ENCODE data around the gene ALPK3. TPM values are rescaled to one million over a fixed set of nuclear protein-coding genes. Genes with fewer than 3 reads are reported as not detected.

The ALPK3 gene
- polyA plus RNA-seq, 1 donor = 9.4 TPM

- Histone ChIP-seq H3K27ac (ENCODE audit: low read length) (no peak overlapping the region), H3K4me3 (ENCODE audit: low read length) (no peak overlapping the region), H3K36me3 (ENCODE audit: control insufficient read depth, insufficient read depth, low read length) (peaks cover 4% of the 10 kb centered on the region), H3K27me3 (ENCODE audit: control insufficient read depth, insufficient read depth, low read length) (no peaks in the 10 kb centered on the region), H3K9me3 (ENCODE audit: control insufficient read depth, low read depth, low read length) (no peaks in the 10 kb centered on the region), H3K4me1 (ENCODE audit: control insufficient read depth, insufficient read depth, low read length) (peaks cover 34% of the 10 kb centered on the region)
- WGBS (ENCODE audit: insufficient coverage, low lambda C conversion rate) = 80% methylated on average over 1 of the region's 4 CpGs
- peak in 1 of 2 donors; percentile 22 for DNase-seq
Measured at GRCh38 chr15:84822653-84823281, 5.6 kb downstream of the ALPK3 start.

GRCh38 chr15:84823282-84823878, 6.2 kb downstream of the ALPK3 start:
- H3K9me3 ChIP-seq (ENCODE audit: control insufficient read depth, low read depth, low read length) = no peaks in the 10 kb centered on the region
- no peak overlapping the region for H3K27ac ChIP-seq (ENCODE audit: low read length)
- no CpG with 5 or more reads among the region's 3 CpGs for WGBS (ENCODE audit: insufficient coverage, low lambda C conversion rate)
- H3K36me3 ChIP-seq (ENCODE audit: control insufficient read depth, insufficient read depth, low read length) = peaks cover 8% of the 10 kb centered on the region
- H3K27me3 ChIP-seq (ENCODE audit: control insufficient read depth, insufficient read depth, low read length) = no peaks in the 10 kb centered on the region
- H3K4me1 ChIP-seq (ENCODE audit: control insufficient read depth, insufficient read depth, low read length) = peaks cover 27% of the 10 kb centered on the region
- no peak overlapping the region for H3K4me3 ChIP-seq (ENCODE audit: low read length)
- DNase-seq = no peak

GRCh38 chr15:84824260-84825007, 7.3 kb downstream of the ALPK3 start:
- Histone ChIP-seq H3K4me1 (ENCODE audit: control insufficient read depth, insufficient read depth, low read length) (peaks cover 17% of the 10 kb centered on the region), H3K27me3 (ENCODE audit: control insufficient read depth, insufficient read depth, low read length) (no peaks in the 10 kb centered on the region), H3K27ac (ENCODE audit: low read length) (peak overlapping the region; percentile 2), H3K9me3 (ENCODE audit: control insufficient read depth, low read depth, low read length) (no peaks in the 10 kb centered on the region), H3K4me3 (ENCODE audit: low read length) (no peak overlapping the region), H3K36me3 (ENCODE audit: control insufficient read depth, insufficient read depth, low read length) (peaks cover 11% of the 10 kb centered on the region)
- peak in 1 of 2 donors; percentile 39 for DNase-seq
- WGBS (ENCODE audit: insufficient coverage, low lambda C conversion rate) = no CpG with 5 or more reads among the region's 6 CpGs

- Histone ChIP-seq H3K36me3 (ENCODE audit: control insufficient read depth, insufficient read depth, low read length) (peaks cover 11% of the 10 kb centered on the region), H3K4me1 (ENCODE audit: control insufficient read depth, insufficient read depth, low read length) (peaks cover 6% of the 10 kb centered on the region), H3K27me3 (ENCODE audit: control insufficient read depth, insufficient read depth, low read length) (no peaks in the 10 kb centered on the region), H3K9me3 (ENCODE audit: control insufficient read depth, low read depth, low read length) (no peaks in the 10 kb centered on the region), H3K27ac (ENCODE audit: low read length) (no peak overlapping the region), H3K4me3 (ENCODE audit: low read length) (no peak overlapping the region)
- DNase-seq = peak; percentile 30 to 42
- no CpG with 5 or more reads among the region's 6 CpGs for WGBS (ENCODE audit: insufficient coverage, low lambda C conversion rate)
Measured at GRCh38 chr15:84826369-84826823, 9.2 kb downstream of the ALPK3 start.

GRCh38 chr15:84827246-84827645, 10.1 kb downstream of the ALPK3 start:
- WGBS (ENCODE audit: insufficient coverage, low lambda C conversion rate) = no CpG with 5 or more reads among the region's 9 CpGs
- no peak overlapping the region for H3K4me3 ChIP-seq (ENCODE audit: low read length)
- H3K9me3 ChIP-seq (ENCODE audit: control insufficient read depth, low read depth, low read length) = no peaks in the 10 kb centered on the region
- peaks cover 5% of the 10 kb centered on the region for H3K4me1 ChIP-seq (ENCODE audit: control insufficient read depth, insufficient read depth, low read length)
- H3K27me3 ChIP-seq (ENCODE audit: control insufficient read depth, insufficient read depth, low read length) = no peaks in the 10 kb centered on the region
- no peak for DNase-seq
- H3K36me3 ChIP-seq (ENCODE audit: control insufficient read depth, insufficient read depth, low read length) = peaks cover 11% of the 10 kb centered on the region
- no peak overlapping the region for H3K27ac ChIP-seq (ENCODE audit: low read length)

GRCh38 chr15:84828086-84828908, 11.1 kb downstream of the ALPK3 start:
- no peak overlapping the region for H3K4me3 ChIP-seq (ENCODE audit: low read length)
- H3K4me1 ChIP-seq (ENCODE audit: control insufficient read depth, insufficient read depth, low read length) = no peaks in the 10 kb centered on the region
- DNase-seq = no peak
- peaks cover 19% of the 10 kb centered on the region for H3K36me3 ChIP-seq (ENCODE audit: control insufficient read depth, insufficient read depth, low read length)
- H3K9me3 ChIP-seq (ENCODE audit: control insufficient read depth, low read depth, low read length) = no peaks in the 10 kb centered on the region
- no peak overlapping the region for H3K27ac ChIP-seq (ENCODE audit: low read length)
- no peaks in the 10 kb centered on the region for H3K27me3 ChIP-seq (ENCODE audit: control insufficient read depth, insufficient read depth, low read length)
- WGBS (ENCODE audit: insufficient coverage, low lambda C conversion rate) = 100% methylated on average over 2 of the region's 14 CpGs

GRCh38 chr15:84829428-84829827, 12.3 kb downstream of the ALPK3 start:
- no peak for DNase-seq
- Histone ChIP-seq H3K36me3 (ENCODE audit: control insufficient read depth, insufficient read depth, low read length) (peaks cover 19% of the 10 kb centered on the region), H3K9me3 (ENCODE audit: control insufficient read depth, low read depth, low read length) (no peaks in the 10 kb centered on the region), H3K4me1 (ENCODE audit: control insufficient read depth, insufficient read depth, low read length) (no peaks in the 10 kb centered on the region), H3K27ac (ENCODE audit: low read length) (no peak overlapping the region), H3K27me3 (ENCODE audit: control insufficient read depth, insufficient read depth, low read length) (no peaks in the 10 kb centered on the region), H3K4me3 (ENCODE audit: low read length) (no peak overlapping the region)
- 86% methylated on average over 1 of the region's 8 CpGs for WGBS (ENCODE audit: insufficient coverage, low lambda C conversion rate)

GRCh38 chr15:84830036-84830435, 12.9 kb downstream of the ALPK3 start:
- Histone ChIP-seq H3K9me3 (ENCODE audit: control insufficient read depth, low read depth, low read length) (no peaks in the 10 kb centered on the region), H3K36me3 (ENCODE audit: control insufficient read depth, insufficient read depth, low read length) (peaks cover 19% of the 10 kb centered on the region), H3K4me3 (ENCODE audit: low read length) (no peak overlapping the region), H3K27ac (ENCODE audit: low read length) (no peak overlapping the region), H3K27me3 (ENCODE audit: control insufficient read depth, insufficient read depth, low read length) (no peaks in the 10 kb centered on the region), H3K4me1 (ENCODE audit: control insufficient read depth, insufficient read depth, low read length) (no peaks in the 10 kb centered on the region)
- 83% methylated on average over 2 of the region's 2 CpGs for WGBS (ENCODE audit: insufficient coverage, low lambda C conversion rate)
- no peak for DNase-seq

- Histone ChIP-seq H3K4me3 (ENCODE audit: low read length) (no peak overlapping the region), H3K27me3 (ENCODE audit: control insufficient read depth, insufficient read depth, low read length) (no peaks in the 10 kb centered on the region), H3K9me3 (ENCODE audit: control insufficient read depth, low read depth, low read length) (no peaks in the 10 kb centered on the region), H3K4me1 (ENCODE audit: control insufficient read depth, insufficient read depth, low read length) (no peaks in the 10 kb centered on the region), H3K27ac (ENCODE audit: low read length) (no peak overlapping the region), H3K36me3 (ENCODE audit: control insufficient read depth, insufficient read depth, low read length) (peaks cover 22% of the 10 kb centered on the region)
- 91% methylated on average over 5 of the region's 5 CpGs for WGBS (ENCODE audit: insufficient coverage, low lambda C conversion rate)
- DNase-seq = no peak
Measured at GRCh38 chr15:84831028-84831427, 13.9 kb downstream of the ALPK3 start.

GRCh38 chr15:84831613-84832012, 14.5 kb downstream of the ALPK3 start:
- WGBS (ENCODE audit: insufficient coverage, low lambda C conversion rate) = no CpG with 5 or more reads among the region's 2 CpGs
- no peaks in the 10 kb centered on the region for H3K4me1 ChIP-seq (ENCODE audit: control insufficient read depth, insufficient read depth, low read length)
- peaks cover 22% of the 10 kb centered on the region for H3K36me3 ChIP-seq (ENCODE audit: control insufficient read depth, insufficient read depth, low read length)
- H3K4me3 ChIP-seq (ENCODE audit: low read length) = no peak overlapping the region
- H3K27ac ChIP-seq (ENCODE audit: low read length) = no peak overlapping the region
- H3K9me3 ChIP-seq (ENCODE audit: control insufficient read depth, low read depth, low read length) = no peaks in the 10 kb centered on the region
- H3K27me3 ChIP-seq (ENCODE audit: control insufficient read depth, insufficient read depth, low read length) = no peaks in the 10 kb centered on the region
- no peak for DNase-seq
